HG02798 (cell line): ENCODE measurements around the gene REEP5.

ENCODE experiments used
- ATAC-seq: cut with Tn5 transposase; IDR thresholded peaks from one replicate; pipeline ENCODE4 v1.9.1; 2021; ENCODE audit warnings: mild to moderate bottlenecking; ENCODE audit not compliant: unreplicated experiment, poor library complexity

The REEP5 gene

GRCh38 chr5:112849912-112850311, 72.1 kb downstream of the REEP5 start:
- ATAC-seq, result no peak

DNA sequence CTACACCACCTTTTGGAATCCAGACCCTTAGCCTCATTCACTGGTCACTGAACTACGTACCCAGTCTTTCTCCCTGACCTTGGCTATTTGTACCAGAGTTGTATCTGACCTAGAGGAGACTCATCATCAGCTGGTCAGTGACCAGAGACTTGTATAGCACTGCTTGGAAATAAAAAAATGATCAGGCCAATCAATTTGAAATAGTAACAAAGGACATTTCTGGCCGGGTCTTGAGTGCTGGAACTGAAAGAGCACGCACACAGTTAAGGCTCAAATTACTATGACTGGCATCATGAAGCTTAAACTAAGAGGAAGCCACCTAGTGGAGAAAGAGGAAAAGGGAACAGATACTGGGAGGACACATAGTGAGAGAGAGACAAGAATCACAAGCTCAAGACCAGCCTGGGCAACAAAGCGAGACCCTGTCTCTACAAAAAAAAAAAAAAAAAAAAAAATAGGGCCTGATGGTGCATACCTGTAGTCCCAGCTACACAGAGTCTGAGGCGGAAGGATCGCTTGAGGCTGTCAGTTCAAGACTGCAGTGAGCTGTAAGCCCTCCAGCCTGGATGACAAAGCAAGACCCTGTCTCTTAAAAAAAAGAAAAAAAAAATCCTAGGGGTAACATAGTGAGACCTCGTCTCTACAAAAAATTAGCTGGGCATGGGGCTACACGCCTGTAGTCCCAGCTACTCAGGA, 73.8 kb downstream of the REEP5 start:
- ATAC-seq, result peak; percentile 99

DNA sequence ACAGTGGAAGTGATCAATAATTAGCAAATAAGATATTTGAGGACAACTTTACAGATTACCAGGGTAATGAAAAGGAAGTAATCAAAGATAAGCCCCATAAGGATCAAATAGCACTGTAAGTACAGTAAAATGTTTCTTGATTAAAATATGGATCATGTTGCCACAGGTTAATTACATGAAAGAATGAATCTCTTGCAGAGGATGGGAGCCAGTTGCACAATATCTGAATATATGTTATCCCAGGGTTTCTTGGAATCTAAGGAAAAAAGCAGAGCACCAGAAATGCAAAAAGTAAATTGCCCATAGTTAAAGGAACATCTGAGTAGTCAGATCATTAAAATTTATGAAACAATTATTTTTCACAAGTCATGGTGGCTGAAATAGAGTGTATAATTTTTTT, 74.7 kb downstream of the REEP5 start:
- no peak for ATAC-seq

GRCh38 chr5:112846556-112846955, 75.5 kb downstream of the REEP5 start:
- ATAC-seq, result no peak

- ATAC-seq, result no peak
These were observed 77.5 kb downstream of the REEP5 start for GRCh38 chr5:112844489-112844888.

DNA sequence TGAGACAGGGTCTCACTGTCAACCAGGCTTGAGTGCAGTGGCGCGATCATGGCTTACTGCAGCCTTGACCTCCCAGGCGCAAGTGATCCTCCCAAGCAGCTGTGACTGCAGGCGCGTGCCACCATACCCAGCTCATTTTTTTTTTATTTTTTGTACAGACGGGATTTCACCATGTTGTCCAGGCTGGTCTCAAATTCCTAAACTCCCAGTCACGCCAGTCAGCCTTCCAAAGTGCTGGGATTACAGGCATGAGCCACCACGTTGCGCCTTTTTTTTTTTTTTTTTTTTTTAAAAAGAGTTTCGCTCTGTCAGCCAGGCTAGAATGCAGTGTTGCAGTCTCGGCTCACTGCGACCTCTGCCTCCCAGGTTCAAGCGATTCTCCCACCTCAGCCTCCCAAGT, 88.1 kb downstream of the REEP5 start:
- no peak for ATAC-seq

DNA sequence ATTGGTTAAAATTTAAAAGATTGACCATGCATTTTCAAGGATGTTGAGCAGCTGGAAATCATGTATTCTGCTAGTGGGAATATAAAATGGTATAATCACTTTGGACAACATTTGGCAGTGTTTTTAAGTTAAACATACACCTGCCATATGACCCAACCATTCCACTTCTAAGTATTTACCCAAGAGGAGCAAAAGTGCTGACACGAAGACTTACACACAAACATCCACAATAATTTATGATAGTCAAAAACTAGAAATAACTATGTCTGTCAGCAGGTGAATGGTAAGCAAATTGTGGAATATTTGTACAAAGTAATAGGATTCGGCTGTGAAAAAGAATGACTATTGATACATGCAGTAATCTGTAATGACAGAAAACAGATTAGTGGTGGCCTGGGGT, 91.6 kb downstream of the REEP5 start:
- ATAC-seq, result no peak
